Measurements from ENCODE around the gene RCBTB1. TPM values are rescaled to one million over a fixed set of nuclear protein-coding genes. Genes with fewer than 3 reads are reported as not detected.

Gene RCBTB1
- total RNA-seq, 1 donor from 2014 or later, result 54.2 TPM

- no peak overlapping the region for H3K27ac Mint-ChIP-seq
- TF ChIP-seq EZH2 (IDR thresholded peaks at IDR 0.05), result no peak
- TF ChIP-seq EZH2phosphoT487 (IDR thresholded peaks at IDR 0.05), result no peak
- no peak for TF ChIP-seq CTCF (IDR thresholded peaks at IDR 0.05)
- no peaks in the 10 kb centered on the region for H3K27me3 Mint-ChIP-seq (ENCODE audit: insufficient read depth, low read depth)
These were observed 13.8 kb downstream of the RCBTB1 start for GRCh38 chr13:49571299-49572240.

GRCh38 chr13:49569993-49570689 lies 15.2 kb downstream of the RCBTB1 start:
- H3K9me3 ChIP-seq (ENCODE audit: low read depth), result no peaks in the 10 kb centered on the region
- H3K27ac ChIP-seq, result no peak overlapping the region
- no peak for DNase-seq (ENCODE audit: low spot score)
- peaks cover 16% of the 10 kb centered on the region for H3K36me3 Mint-ChIP-seq
- no peak overlapping the region for H3K4me2 ChIP-seq
- H3F3A ChIP-seq (ENCODE audit: low read depth), result no peaks in the 10 kb centered on the region
- no peak overlapping the region for H3K4me3 ChIP-seq
- no peak overlapping the region for H3K9ac ChIP-seq
- H3K9me3 Mint-ChIP-seq, result peaks cover 3% of the 10 kb centered on the region
- H3K4me3 Mint-ChIP-seq, result no peak overlapping the region
- H3K79me2 ChIP-seq (ENCODE audit: low read depth), result no peaks in the 10 kb centered on the region
- H3K4me1 ChIP-seq, result no peaks in the 10 kb centered on the region
- no peak overlapping the region for H2AFZ ChIP-seq (replicated peaks)
- no peaks in the 10 kb centered on the region for H3K27me3 Mint-ChIP-seq (ENCODE audit: insufficient read depth, low read depth)
- no peaks in the 10 kb centered on the region for H3K36me3 ChIP-seq
- no peaks in the 10 kb centered on the region for H4K20me1 ChIP-seq (ENCODE audit: low read depth)
- no peak for TF ChIP-seq EZH2phosphoT487 (IDR thresholded peaks at IDR 0.05)
- TF ChIP-seq EZH2 (IDR thresholded peaks at IDR 0.05), result no peak
- no peak for TF ChIP-seq CTCF (IDR thresholded peaks at IDR 0.05)
- H3K4me1 Mint-ChIP-seq, result no peaks in the 10 kb centered on the region
- H3K27ac Mint-ChIP-seq, result no peak overlapping the region
- H3K27me3 ChIP-seq, result no peaks in the 10 kb centered on the region

More at GRCh38 chr13:49571299-49572240, 13.8 kb downstream of the RCBTB1 start:
- H3K9ac ChIP-seq, result no peak overlapping the region
- no peaks in the 10 kb centered on the region for H4K20me1 ChIP-seq (ENCODE audit: low read depth)
- Mint-ChIP-seq H3K4me3 (no peak overlapping the region), H3K9me3 (peaks cover under 1% of the 10 kb centered on the region), H3K4me1 (no peaks in the 10 kb centered on the region), H3K36me3 (peaks cover 14% of the 10 kb centered on the region)
- H3K36me3 ChIP-seq, result peaks cover 5% of the 10 kb centered on the region
- no peak overlapping the region for H2AFZ ChIP-seq (replicated peaks)
- no peak overlapping the region for H3K4me2 ChIP-seq
- H3K9me3 ChIP-seq (ENCODE audit: low read depth), result no peaks in the 10 kb centered on the region
- no peaks in the 10 kb centered on the region for H3F3A ChIP-seq (ENCODE audit: low read depth)
- H3K4me1 ChIP-seq, result no peaks in the 10 kb centered on the region
- no peaks in the 10 kb centered on the region for H3K79me2 ChIP-seq (ENCODE audit: low read depth)
- no peaks in the 10 kb centered on the region for H3K27me3 ChIP-seq
- no peak overlapping the region for H3K27ac ChIP-seq
- H3K4me3 ChIP-seq, result no peak overlapping the region
- no peak for DNase-seq (ENCODE audit: low spot score)

DNA sequence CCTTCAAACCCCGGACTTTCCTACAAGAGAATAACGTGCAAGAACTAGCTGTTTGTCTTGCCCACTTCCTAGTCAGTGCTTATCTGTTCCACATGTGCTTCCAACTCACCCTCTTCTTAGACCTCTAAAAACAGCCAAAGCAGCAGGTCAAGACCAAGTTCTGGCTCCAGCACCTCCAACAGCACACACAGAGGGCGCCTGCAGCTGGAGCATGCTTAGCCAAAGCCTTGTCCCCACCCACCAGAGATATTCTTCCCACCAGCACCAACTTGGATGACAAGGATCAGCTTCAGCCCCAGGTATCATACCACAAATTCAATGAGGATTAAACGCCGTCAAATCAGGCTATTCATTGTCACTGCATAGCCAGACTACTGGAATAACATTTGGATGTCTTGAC lies 17.9 kb downstream of the RCBTB1 start:
- H3K4me2 ChIP-seq, result no peak overlapping the region
- H3F3A ChIP-seq (ENCODE audit: low read depth), result no peaks in the 10 kb centered on the region
- H3K27me3 Mint-ChIP-seq (ENCODE audit: insufficient read depth, low read depth), result peaks cover 3% of the 10 kb centered on the region
- H3K4me1 Mint-ChIP-seq, result no peaks in the 10 kb centered on the region
- no peak overlapping the region for H3K9ac ChIP-seq
- H3K9me3 ChIP-seq (ENCODE audit: low read depth), result no peaks in the 10 kb centered on the region
- no peaks in the 10 kb centered on the region for H3K36me3 ChIP-seq
- H3K36me3 Mint-ChIP-seq, result peaks cover 24% of the 10 kb centered on the region
- no peak overlapping the region for H3K27ac ChIP-seq
- no peaks in the 10 kb centered on the region for H3K27me3 ChIP-seq
- H3K9me3 Mint-ChIP-seq, result peaks cover 9% of the 10 kb centered on the region
- H3K4me1 ChIP-seq, result no peaks in the 10 kb centered on the region
- H3K4me3 ChIP-seq, result no peak overlapping the region
- no peak for TF ChIP-seq CTCF (IDR thresholded peaks at IDR 0.05)
- TF ChIP-seq EZH2 (IDR thresholded peaks at IDR 0.05), result no peak
- TF ChIP-seq EZH2phosphoT487 (IDR thresholded peaks at IDR 0.05), result no peak
- no peak overlapping the region for H3K4me3 Mint-ChIP-seq
- DNase-seq (ENCODE audit: low spot score), result no peak
- no peak overlapping the region for H2AFZ ChIP-seq (replicated peaks)
- no peaks in the 10 kb centered on the region for H3K79me2 ChIP-seq (ENCODE audit: low read depth)
- no peaks in the 10 kb centered on the region for H4K20me1 ChIP-seq (ENCODE audit: low read depth)
- no peak overlapping the region for H3K27ac Mint-ChIP-seq

All from neural progenitor cell (in vitro differentiated cells).